Measurements from ENCODE around the gene RNF166. TPM values are rescaled to one million over a fixed set of nuclear protein-coding genes. Genes with fewer than 3 reads are reported as not detected.

The RNF166 gene
- total RNA-seq, 1 experiment from 2014 or later, result 33.3 TPM

GRCh38 chr16:88649924-88650748, 56.1 kb downstream of the RNF166 start:
- DNase-seq, result no peak
- peaks cover 100% of the 10 kb centered on the region for H3K36me3 Mint-ChIP-seq (ENCODE audit: insufficient read depth, unreplicated experiment)
- no TSS peak for BruUV-seq (replicated peaks)
- no peak for TF ChIP-seq CTCF (IDR thresholded peaks at IDR 0.05; ENCODE audit: unreplicated experiment)
- peak overlapping the region; percentile 91 for H3K4me3 Mint-ChIP-seq (ENCODE audit: low read depth, unreplicated experiment)
- CTCF ChIA-PET, result interaction anchor here (1.3 kb wide), 1 partner anchor 11 kb away, joined by 3 read pairs; no protein-coding TSS in a partner anchor
- no peaks in the 10 kb centered on the region for H3K9me3 Mint-ChIP-seq (ENCODE audit: low read depth, unreplicated experiment)
- peaks cover 25% of the 10 kb centered on the region for H3K4me1 Mint-ChIP-seq (ENCODE audit: low read depth, unreplicated experiment)
- intact Hi-C loops (cut with micrococcal nuclease; ENCODE audit: unreplicated experiment), result no loop called here
- no peaks in the 10 kb centered on the region for H3K27me3 Mint-ChIP-seq (ENCODE audit: unreplicated experiment)
- peak overlapping the region; percentile 87 for H3K27ac Mint-ChIP-seq (ENCODE audit: unreplicated experiment)

- intact Hi-C loops (cut with micrococcal nuclease; ENCODE audit: unreplicated experiment), result no loop called here
- Mint-ChIP-seq H3K27me3 (ENCODE audit: unreplicated experiment) (no peaks in the 10 kb centered on the region), H3K4me3 (ENCODE audit: low read depth, unreplicated experiment) (peak overlapping the region; percentile 91), H3K4me1 (ENCODE audit: low read depth, unreplicated experiment) (peaks cover 25% of the 10 kb centered on the region), H3K27ac (ENCODE audit: unreplicated experiment) (peak overlapping the region; percentile 87), H3K9me3 (ENCODE audit: low read depth, unreplicated experiment) (no peaks in the 10 kb centered on the region), H3K36me3 (ENCODE audit: insufficient read depth, unreplicated experiment) (peaks cover 100% of the 10 kb centered on the region)
- TSS peak; percentile 42 for BruUV-seq (replicated peaks)
- no peak for DNase-seq
- CTCF ChIA-PET, result interaction anchor here (1.0 kb wide), 1 partner anchor 26 kb away, joined by 3 read pairs; no protein-coding TSS in a partner anchor
- TF ChIP-seq CTCF (IDR thresholded peaks at IDR 0.05; ENCODE audit: unreplicated experiment), result no peak
These were observed 56.8 kb downstream of the RNF166 start for GRCh38 chr16:88649195-88649923.

- no peak overlapping the region for H3K4me3 Mint-ChIP-seq (ENCODE audit: low read depth, unreplicated experiment)
- intact Hi-C loops (cut with micrococcal nuclease; ENCODE audit: unreplicated experiment), result no loop called here
- no peak overlapping the region for H3K27ac Mint-ChIP-seq (ENCODE audit: unreplicated experiment)
These were observed 58.8 kb downstream of the RNF166 start for GRCh38 chr16:88647178-88648070.

More at GRCh38 chr16:88647178-88648070, 58.8 kb downstream of the RNF166 start:
- no peak for TF ChIP-seq CTCF (IDR thresholded peaks at IDR 0.05; ENCODE audit: unreplicated experiment)
- no peak for DNase-seq
- Mint-ChIP-seq H3K27me3 (ENCODE audit: unreplicated experiment) (no peaks in the 10 kb centered on the region), H3K36me3 (ENCODE audit: insufficient read depth, unreplicated experiment) (peaks cover 97% of the 10 kb centered on the region), H3K4me1 (ENCODE audit: low read depth, unreplicated experiment) (peaks cover 23% of the 10 kb centered on the region), H3K9me3 (ENCODE audit: low read depth, unreplicated experiment) (no peaks in the 10 kb centered on the region)
- CTCF ChIA-PET, result no interaction called here
- BruUV-seq (replicated peaks), result no TSS peak

Small RNA genes lying within 50 kb of the gene (microRNA-seq; reads per million reads assigned to microRNA genes)
- 2.1 reads per million for gene MIR4722

Other genes starting within 250 kb of the RNF166 start
- 77.2 and 85.7 TPM in 2 replicates for gene ZC3H18, start 136.0 kb downstream of the RNF166 start, total RNA-seq (2022)
- not detected in 2 replicates for gene IL17C, start 67.8 kb downstream of the RNF166 start, total RNA-seq (2022)
- gene CYBA, start 55.4 kb downstream of the RNF166 start, total RNA-seq (2022), result 867 and 881 TPM in 2 replicates
- 139 and 152 TPM in 2 replicates for gene MVD, start 43.3 kb downstream of the RNF166 start, total RNA-seq (2022)
- 0.34 and 0.54 TPM in 2 replicates for gene SNAI3, start 19.9 kb downstream of the RNF166 start, total RNA-seq (2022)
- 39.5 and 49.1 TPM in 2 replicates for gene CTU2, start 95 bp upstream of the RNF166 start, total RNA-seq (2022)
- gene PIEZO1, start 78.8 kb upstream of the RNF166 start, total RNA-seq (2022), result 177 and 199 TPM in 2 replicates
- 74.8 and 82.5 TPM in 2 replicates for gene CDT1, start 97.4 kb upstream of the RNF166 start, total RNA-seq (2022)
- gene APRT, start 105.5 kb upstream of the RNF166 start, total RNA-seq (2022), result 203 and 207 TPM in 2 replicates
- gene GALNS, start 150.5 kb upstream of the RNF166 start, total RNA-seq (2022), result 50.4 and 55.0 TPM in 2 replicates
- 79.1 and 110 TPM in 2 replicates for gene TRAPPC2L, start 150.7 kb upstream of the RNF166 start, total RNA-seq (2022)
- not detected in 2 replicates for gene PABPN1L, start 160.3 kb upstream of the RNF166 start, total RNA-seq (2022)